ENCODE data around the gene ARMS2. TPM values are rescaled to one million over a fixed set of nuclear protein-coding genes. Genes with fewer than 3 reads are reported as not detected.

ARMS2 gene
- total and polyA plus RNA-seq, 2 of the 13 experiments (the other 11 are each of a cell fraction or from before 2014, with no cell fraction given): not detected

DNA sequence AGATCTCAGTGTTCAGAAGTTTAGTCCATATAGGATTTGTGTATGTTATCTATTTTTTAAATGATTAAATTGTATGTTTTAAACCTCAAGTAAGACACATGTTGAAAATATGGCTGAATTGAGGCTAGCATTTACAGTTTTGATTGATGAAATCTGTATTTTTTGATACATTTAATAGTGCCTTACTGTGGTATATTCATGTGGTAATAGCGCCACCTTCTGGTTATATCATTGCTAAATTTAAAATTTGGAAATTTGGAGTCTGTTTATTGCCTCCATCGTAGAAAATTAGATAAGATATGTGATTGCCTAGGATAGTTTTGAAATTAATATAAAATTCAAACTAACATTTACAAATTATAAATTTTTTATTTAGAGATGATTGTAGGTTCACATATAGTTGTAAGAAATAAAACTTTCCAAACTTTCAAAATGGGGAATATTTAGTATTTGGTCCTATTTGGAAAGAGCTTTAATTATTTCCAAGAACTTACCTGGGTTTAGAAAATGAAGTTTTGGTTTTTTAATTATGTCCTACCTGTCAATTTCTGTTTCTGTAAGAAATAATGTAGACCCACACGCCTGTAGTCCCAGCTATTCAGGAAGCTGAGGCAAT, 19.1 kb upstream of the ARMS2 start:
- POLR2A ChIA-PET: interaction anchor here (1.0 kb wide), 1 partner anchor 125 kb away, joined by 5 read pairs; no protein-coding TSS in a partner anchor
- no peak for FAIRE-seq
- in situ Hi-C loops (cut with HindIII; ENCODE audit: extremely low pct_ligation_motif_present, low pct_unique_long_range_greater_than_20kb): loop anchor here (5.0 kb wide), 1 partner anchor 88 kb away; no protein-coding TSS in a partner anchor

More for the DNA sequence above, 19.1 kb upstream of the ARMS2 start:
- Histone ChIP-seq H3K4me1 (ENCODE audit: insufficient read depth, low read length) (no peaks in the 10 kb centered on the region), H3K9ac (ENCODE audit: insufficient read depth, low read depth, low read length) (no peak overlapping the region), H3K9me3 (ENCODE audit: low read length) (no peaks in the 10 kb centered on the region), H3K79me2 (ENCODE audit: insufficient read depth, low read length) (no peaks in the 10 kb centered on the region), H3K27ac (ENCODE audit: extremely low read length, insufficient read depth, low read length) (no peak overlapping the region), H3K36me3 (replicated peaks in 1 of 2; ENCODE audit: control insufficient read depth in 1 of 2, insufficient read depth in 2 of 2, low read length in 2 of 2) (peaks cover 0 to 4% of the 10 kb centered on the region in 2 experiments; a peak in 1 of 5 replicates), H3K4me3 (replicated peaks in 1 of 3; ENCODE audit: insufficient read depth in 1 of 3, low read depth in 2 of 3, low read length in 3 of 3) (no peak overlapping the region), H4K20me1 (ENCODE audit: insufficient read depth, low read length) (no peaks in the 10 kb centered on the region), H3K27me3 (ENCODE audit: control insufficient read depth in 1 of 2, insufficient read depth in 2 of 2, low read length in 2 of 2) (no peaks in the 10 kb centered on the region), H3K4me2 (ENCODE audit: low read depth, low read length) (no peak overlapping the region), H2AFZ (ENCODE audit: low read length) (no peak overlapping the region)
- peak; percentile 30 for DNase-seq (ENCODE audit: low spot score)
- TF ChIP-seq SMC3 (IDR thresholded peaks at IDR 0.05; ENCODE audit: low read length) (peak; percentile 68), ZKSCAN1 (IDR thresholded peaks at IDR 0.05; ENCODE audit: low read length) (no peak), STAG1 (CRISPR knock-in tag; IDR thresholded peaks at IDR 0.05) (peak; percentile 84), RAD21 (CRISPR knock-in tag; IDR thresholded peaks at IDR 0.05) (0 out of 2 replicates have a peak, but pooled peaks have one; percentile 56), ZNF337 (CRISPR knock-in tag; IDR thresholded peaks at IDR 0.05; ENCODE audit: borderline replicate concordance, low read depth) (no peak)
- TF ChIP-seq, protein P1, sequence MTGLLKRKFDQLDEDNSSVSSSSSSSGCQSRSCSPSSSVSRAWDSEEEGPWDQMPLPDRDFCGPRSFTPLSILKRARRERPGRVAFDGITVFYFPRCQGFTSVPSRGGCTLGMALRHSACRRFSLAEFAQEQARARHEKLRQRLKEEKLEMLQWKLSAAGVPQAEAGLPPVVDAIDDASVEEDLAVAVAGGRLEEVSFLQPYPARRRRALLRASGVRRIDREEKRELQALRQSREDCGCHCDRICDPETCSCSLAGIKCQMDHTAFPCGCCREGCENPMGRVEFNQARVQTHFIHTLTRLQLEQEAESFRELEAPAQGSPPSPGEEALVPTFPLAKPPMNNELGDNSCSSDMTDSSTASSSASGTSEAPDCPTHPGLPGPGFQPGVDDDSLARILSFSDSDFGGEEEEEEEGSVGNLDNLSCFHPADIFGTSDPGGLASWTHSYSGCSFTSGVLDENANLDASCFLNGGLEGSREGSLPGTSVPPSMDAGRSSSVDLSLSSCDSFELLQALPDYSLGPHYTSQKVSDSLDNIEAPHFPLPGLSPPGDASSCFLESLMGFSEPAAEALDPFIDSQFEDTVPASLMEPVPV (CRISPR knock-in tag; IDR thresholded peaks at IDR 0.05): no peak
- TF ChIP-seq, protein P2, sequence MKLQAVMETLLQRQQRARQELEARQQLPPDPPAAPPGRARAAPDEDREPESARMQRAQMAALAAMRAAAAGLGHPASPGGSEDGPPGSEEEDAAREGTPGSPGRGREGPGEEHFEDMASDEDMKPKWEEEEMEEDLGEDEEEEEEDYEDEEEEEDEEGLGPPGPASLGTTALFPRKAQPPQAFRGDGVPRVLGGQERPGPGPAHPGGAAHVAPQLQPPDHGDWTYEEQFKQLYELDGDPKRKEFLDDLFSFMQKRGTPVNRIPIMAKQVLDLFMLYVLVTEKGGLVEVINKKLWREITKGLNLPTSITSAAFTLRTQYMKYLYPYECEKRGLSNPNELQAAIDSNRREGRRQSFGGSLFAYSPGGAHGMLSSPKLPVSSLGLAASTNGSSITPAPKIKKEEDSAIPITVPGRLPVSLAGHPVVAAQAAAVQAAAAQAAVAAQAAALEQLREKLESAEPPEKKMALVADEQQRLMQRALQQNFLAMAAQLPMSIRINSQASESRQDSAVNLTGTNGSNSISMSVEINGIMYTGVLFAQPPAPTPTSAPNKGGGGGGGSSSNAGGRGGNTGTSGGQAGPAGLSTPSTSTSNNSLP (IDR thresholded peaks at IDR 0.05; ENCODE audit: low read depth, low read length): peak; percentile 71; the same call in 1 of the 2 replicates
- TF ChIP-seq, protein P3, sequence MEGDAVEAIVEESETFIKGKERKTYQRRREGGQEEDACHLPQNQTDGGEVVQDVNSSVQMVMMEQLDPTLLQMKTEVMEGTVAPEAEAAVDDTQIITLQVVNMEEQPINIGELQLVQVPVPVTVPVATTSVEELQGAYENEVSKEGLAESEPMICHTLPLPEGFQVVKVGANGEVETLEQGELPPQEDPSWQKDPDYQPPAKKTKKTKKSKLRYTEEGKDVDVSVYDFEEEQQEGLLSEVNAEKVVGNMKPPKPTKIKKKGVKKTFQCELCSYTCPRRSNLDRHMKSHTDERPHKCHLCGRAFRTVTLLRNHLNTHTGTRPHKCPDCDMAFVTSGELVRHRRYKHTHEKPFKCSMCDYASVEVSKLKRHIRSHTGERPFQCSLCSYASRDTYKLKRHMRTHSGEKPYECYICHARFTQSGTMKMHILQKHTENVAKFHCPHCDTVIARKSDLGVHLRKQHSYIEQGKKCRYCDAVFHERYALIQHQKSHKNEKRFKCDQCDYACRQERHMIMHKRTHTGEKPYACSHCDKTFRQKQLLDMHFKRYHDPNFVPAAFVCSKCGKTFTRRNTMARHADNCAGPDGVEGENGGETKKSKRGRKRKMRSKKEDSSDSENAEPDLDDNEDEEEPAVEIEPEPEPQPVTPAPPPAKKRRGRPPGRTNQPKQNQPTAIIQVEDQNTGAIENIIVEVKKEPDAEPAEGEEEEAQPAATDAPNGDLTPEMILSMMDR (CRISPR knock-in tag; IDR thresholded peaks at IDR 0.05): peak; percentile 62
- no TSS peak for BruUV-seq (replicated peaks)
- intact Hi-C loops (cut with micrococcal nuclease; ENCODE audit: unreplicated experiment): loop anchor here (1.0 kb wide), 3 partner anchors 93 to 156 kb away; no protein-coding TSS in a partner anchor
- CTCF ChIA-PET (ENCODE audit: low intra/inter-chr PET ratio, low total read pairs): interaction anchor here (0.7 to 3.9 kb wide), 4 partner anchors 92 to 168 kb away, joined by 3 to 48 read pairs (median 22); no protein-coding TSS in a partner anchor
- no peak for ATAC-seq
- WGBS (ENCODE audit: low lambda C conversion rate): 40% methylated on average over 3 of the region's 3 CpGs

Measured in HepG2 (cell line).